UCSD-AML1 (cell line): ENCODE measurements around the gene NTN1.
"Not testable (repeated sequence)": the region's sequence is repeated elsewhere in the genome, so short reads cannot be mapped to it uniquely, and the experiment has no call there.

ENCODE experiments used
- DNase-seq: peaks from one replicate; lab custom pipeline; 2025; ENCODE audit not compliant: unreplicated experiment; lab: John Stamatoyannopoulos, UW

Gene NTN1

DNA sequence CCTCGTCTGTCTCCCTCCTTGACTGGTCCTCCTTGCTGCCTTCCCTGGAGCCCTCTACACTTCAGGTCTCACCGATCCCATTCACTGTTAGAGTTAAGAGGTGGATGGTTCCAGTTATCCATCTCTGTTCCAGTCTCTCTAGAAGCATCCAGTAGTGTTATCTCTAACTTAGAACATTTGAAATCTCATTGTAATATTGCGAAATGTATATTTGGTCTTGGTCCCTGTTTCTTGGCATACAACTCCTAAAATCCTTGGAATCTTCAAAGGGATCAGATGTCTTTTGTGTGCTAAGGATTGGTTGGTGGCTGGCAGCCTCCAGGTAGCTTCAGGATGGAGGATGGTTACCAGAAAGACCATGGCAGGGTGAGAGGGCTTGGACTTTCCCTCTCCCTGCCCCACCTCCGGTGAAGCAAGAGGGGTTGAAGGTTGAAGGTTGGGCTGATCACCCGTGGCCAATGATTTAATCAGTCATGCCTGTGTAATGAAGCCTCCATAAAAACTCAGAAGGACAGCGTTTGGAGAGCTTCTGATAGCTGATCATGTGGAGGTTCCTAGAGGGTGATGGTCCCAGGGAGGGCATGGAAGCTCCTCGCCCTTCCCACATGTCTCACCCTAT, 59.1 kb downstream of the NTN1 start:
- no peak for DNase-seq

DNA sequence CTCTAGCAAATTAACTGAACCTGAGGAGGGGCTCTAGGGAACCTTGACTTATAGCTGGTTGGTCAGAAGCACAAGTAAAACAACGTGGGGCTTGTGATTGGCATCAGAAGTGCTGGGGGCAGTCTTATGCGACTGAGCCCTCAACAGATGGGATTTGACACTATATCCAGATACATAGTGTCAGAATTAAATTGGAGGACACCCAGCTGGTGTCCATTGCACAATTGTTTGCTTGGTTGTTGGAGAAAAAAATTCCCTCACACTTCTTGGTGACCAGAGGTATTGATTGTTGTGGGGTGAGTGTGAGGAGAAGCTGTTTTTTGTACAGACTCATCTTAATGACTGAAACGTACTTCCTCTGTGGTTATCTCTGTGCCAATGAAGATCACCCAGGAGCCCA, 59.7 kb downstream of the NTN1 start:
- no peak for DNase-seq

DNA sequence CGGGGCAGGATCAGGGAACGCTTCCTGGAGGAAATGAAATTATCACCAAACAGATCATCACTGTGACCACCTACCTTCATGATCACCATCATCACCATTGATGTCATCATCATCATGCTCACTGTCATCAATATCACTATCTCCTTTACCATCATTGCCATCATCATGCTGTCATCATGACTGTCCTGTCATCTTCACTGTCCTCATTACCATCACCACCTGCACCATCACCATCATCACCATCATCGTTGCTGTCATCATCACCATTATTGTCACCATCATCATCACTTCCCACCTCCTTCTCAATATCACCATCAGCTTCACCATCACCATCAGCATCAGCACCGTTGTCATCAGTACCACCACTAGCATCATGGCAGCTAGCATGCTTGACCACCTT, 65.3 kb downstream of the NTN1 start:
- no peak for DNase-seq

DNA sequence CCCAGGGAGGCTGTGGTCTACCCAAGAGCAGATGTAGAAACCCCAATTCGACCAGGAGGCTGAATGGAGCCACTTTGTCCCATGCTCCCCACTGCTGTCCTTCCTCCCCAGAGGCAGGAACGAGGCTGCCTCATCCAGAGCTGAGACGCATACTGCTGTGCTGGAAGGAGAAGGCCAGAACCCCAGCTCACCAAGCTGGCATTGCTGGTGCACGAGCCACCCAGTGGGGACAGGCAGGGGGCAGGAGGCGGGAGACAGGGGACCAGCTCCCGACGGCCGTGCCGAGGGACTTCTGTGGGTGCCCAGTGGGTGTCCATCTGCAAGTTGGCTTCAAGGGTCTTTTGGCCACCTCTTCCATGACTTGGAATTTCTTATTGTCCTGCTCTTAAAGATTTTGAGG, 66.6 kb downstream of the NTN1 start:
- no peak for DNase-seq

DNA sequence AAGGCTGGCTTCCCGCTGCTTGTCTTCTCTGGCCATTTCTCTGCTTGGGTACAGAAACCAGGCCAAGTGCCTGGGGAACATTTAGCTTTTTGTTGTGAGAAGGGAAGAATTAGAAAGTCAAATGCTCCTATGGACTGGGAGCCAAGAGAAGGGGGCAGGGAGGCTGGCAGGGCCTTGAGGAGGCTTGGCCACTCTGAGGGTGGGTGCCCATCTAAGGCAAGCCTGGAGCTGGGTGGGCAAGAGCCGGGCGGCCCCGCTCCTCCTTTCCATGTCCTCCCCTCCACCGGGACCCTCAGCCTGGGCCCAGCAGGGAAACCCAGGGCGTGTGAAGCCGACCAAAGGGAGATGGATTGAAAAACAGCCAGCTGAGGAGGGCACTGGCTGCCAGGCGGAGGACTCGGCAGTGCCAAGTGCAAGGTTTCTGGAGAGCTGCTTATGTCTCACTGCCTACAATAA, 69.4 kb downstream of the NTN1 start:
- DNase-seq: no peak

DNA sequence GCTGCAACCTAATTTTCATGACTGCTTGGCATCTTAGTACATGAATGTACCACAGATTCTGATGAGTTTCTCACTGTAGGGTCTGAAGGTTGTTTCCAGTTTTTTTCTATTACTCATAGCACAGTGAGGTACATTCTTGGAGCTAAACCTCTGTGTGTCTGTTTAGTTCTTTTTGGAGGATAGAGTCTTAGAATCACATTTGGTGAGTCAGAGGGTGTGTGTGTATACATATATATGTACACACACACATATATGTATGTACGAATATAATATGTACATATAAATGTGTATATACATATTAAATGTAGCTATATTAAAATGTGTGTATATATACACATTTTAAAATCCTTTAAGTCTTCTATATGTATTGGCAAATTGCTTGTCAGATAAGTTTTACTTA, 72.9 kb downstream of the NTN1 start:
- no peak for DNase-seq

DNA sequence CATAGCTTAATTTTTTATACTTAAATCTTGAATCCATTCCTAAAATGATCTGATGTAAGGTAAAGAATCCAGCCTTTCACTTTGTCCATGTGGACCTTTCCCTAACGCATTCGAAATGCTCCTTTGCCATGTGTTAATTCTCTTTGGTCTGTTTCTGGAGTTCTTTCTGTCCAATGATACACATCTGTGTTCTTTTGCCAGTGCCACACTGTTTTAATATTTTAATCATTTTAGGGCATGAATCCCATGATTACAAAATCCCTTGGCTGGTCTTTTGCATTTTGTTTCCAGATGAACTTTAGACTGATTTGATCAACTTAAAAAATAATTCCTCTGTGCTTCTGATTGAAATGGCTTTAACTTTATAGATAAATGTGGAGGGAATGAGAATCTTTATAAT, 74.1 kb downstream of the NTN1 start:
- no peak for DNase-seq

DNA sequence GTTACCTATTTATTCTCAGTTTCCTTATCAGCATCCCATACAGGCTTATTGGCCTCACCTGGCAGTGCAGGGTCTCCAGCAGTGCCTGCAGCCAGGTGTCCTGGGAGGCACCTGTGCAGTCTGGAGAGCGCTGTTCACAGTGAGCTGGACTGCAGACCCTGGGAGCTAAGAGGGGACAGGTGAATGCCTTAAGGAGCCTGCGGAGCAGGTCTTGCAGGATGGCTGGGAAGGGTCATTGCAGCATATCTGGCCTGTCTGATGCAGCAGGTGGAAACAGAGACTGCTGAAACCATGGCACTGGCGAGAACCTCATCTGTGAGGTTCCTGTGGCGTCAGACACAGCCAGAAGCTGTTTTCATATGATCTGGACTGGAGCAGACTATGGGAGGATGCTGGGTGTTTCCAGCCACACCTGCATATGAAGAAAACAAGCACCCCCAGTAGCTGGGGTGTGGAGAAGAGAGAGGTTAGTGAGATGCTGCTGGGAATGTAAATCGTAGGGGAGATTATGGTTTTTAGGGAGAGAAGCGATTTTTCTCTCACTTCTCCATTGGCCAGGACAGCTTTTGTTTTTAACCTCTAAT, 77.0 kb downstream of the NTN1 start:
- DNase-seq: no peak

DNA sequence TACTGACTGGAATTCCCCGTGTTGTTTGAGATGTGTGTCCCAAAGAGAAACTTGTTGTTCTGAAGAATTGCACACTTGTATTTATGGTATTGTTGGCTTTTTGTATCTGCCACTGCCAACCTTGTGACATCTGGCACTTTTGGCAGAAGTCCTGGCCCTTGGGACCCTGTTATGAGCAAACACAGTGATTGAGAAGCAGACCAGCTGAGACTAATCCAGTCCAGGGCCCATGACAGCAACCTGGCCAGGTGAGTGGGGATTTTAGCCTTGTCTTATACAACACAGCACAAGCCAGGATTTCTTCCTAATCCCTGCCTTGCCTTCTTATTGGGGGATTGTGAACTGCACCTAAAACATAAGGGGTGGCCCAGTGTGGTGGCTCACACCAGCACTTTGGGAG, 80.0 kb downstream of the NTN1 start:
- DNase-seq: no peak

DNA sequence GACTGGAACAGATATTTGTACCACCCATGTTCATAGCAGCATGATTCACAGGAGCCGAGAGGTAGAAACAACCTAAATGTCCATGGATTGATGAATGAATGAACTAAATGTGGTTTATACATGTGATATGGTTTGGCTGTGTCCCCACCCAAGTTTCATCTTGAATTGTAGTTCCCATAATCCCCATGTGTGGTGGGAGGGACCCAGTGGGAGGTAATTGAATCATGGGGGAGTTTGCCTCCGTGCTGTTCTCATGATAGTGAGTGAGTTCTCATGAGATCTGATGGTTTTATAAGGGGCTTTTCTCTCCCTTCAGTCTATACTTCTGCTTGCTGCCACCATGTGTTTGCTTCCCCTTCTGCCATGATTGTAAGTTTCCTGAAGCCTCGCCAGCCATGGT, 81.9 kb downstream of the NTN1 start:
- DNase-seq: not testable (repeated sequence)

DNA sequence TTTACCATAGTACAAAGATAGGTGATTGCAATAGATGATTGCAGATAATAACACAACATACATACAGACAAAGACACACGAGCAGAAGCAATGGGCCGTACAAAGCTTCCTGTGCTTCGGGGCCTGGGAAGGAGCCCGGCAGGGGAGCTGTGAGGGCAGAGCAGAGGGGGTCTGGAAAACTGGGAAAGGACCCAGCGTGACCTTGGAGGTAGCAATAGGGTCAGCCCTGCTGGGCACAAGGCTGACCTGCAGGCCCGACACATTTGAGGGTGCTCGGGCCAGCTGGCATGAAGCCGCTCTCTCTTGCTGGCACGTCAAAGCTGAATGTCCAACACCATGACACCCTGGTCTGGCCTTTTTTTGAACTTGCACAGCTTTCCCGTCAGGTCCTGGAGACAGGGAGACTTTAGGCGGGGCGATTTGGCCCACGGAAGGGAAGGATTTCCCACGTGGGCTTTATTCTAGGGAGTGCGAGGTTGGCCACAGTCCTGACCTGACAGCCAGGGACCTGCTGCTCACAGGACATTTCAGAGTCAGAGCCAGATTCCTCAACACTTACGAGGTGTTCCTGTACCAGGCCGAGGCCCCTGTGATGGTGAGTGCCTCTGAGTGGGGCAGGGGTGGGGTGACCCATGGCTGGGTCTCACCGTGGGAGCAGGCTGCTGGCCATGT, 83.2 kb downstream of the NTN1 start:
- DNase-seq: no peak

DNA sequence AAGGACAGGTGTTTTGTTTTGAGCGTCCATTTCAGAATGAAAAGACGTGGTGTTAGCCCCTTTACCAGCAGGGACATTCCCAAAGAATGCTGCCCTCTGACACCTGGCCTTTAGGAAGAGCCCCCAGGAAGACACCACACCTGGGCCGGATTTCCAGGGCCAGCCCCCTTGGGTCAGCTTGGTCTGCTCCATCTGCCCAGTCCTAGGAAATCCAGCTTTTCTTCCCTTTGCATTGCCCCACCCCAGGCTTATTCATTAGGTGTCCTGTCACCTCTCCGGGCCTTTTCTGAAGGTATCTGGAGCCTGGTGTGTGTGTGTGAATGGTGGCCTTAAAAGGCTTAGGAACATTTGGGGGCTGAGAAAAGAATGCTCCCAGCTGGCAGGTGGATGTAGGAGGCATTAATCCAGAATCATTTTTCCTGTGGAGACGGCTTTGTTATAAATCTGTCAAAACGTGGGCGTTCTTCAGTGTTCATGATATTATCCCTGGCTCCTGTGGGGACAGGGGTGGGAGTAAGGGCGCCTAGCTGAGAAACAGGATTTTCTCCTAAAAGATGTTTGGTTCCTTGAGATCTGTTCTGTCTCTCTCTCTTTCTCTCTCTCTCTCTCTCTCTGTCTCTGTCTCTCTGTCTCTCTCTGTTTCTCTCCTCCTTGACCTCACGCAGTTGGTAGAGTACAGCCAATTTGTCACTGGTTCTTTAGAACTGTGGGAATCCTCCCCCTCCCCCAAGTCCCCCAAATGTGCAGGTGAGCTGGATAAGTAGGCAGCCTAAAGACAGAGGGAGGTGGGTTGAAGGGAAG, 84.0 kb downstream of the NTN1 start:
- no peak for DNase-seq

DNA sequence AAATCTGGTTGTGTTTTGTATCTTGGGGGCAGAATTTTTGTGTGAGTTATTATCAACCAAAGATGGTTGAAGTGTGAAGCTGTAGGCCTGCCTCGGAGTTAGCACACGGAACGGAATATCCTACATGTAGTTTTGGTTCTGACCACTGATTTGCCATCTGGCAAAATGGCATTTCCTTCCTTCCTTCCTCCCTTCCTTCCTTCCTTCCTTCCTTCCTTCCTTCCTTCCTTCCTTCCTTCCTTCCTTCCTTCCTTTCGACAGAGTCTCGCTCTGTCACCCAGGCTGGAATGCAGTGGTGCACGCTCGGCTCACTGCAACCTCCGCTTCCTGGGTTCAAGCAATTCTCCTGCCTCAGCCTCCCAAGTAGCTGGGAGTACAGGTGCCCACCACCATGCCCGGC, 85.0 kb downstream of the NTN1 start:
- not testable (repeated sequence) for DNase-seq

DNA sequence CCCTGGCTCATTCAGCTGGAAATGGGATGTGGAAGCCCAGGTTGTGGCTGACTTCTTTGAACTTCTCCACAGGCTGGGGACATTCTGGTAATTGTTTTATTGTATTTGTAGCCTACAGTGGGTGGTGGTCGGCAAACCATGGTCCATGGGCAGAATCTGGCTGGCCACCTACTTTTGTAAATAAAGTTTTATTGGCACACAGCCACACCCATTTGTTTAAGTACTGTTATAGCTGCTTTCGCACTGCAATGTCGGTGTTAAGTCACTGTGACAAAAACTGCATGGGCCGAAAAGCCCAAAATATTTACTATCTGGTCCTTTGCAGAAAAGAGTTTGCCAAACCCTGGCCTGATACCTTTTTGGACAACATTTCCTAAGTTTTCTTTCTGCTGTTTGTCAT, 86.2 kb downstream of the NTN1 start:
- DNase-seq: no peak

DNA sequence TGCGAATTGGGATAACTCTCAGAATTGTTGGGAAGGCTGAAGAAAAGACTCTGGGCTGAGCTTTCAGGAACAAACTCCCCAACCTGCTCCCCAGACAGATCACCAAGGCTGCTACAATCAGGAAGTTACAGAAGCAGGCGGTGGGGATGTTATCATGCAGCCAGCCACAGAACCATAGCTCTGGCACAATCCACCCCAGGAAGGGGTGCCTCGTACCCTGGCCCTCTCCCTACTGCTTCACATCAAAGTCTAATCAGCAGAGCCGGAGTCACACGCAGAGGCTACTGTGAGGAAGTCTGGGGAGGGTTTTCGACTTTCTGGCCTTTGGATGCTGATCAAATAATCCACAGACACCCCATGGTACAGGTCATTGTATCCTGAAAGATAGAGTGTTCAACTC, 86.8 kb downstream of the NTN1 start:
- DNase-seq: peak; percentile 42

DNA sequence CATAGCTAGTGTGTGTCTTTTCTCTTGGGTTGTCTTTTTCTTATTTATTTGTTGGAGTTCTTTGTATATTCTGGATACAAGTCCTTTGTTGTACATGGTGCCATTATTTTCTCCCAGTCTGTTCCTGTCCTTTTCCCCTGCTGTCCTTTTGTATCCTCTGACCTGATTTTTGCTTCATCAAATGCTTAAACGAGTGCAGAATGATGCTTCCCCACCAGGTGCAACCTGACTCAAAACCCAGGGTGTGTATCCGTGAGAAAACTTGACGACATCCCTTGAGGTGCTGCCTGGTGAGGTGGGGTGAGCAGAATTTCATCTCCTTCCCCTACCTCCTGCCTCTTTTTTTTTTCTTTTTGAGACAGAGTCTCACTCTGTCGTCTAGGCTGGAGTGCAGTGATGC, 88.6 kb downstream of the NTN1 start:
- DNase-seq: no peak

DNA sequence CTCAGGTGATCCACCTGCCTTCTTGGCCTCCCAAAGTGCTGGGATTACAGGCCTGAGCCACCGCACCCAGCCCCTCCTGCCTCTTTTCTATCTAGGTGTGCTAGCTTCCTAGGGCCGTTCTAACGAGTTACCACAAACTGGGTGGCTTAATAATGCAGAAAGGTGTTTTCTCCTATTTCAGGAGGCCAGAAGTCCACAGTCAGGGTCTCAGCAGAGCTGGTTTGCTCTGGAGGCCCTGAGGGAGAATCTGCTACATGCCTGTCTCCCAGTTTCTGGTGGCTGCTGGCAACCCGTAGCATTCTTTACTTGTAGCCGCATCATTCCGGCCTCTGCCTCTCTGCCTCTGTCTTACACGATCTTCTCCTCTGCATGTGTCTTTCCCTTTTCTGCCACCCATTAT, 89.2 kb downstream of the NTN1 start:
- DNase-seq: no peak

DNA sequence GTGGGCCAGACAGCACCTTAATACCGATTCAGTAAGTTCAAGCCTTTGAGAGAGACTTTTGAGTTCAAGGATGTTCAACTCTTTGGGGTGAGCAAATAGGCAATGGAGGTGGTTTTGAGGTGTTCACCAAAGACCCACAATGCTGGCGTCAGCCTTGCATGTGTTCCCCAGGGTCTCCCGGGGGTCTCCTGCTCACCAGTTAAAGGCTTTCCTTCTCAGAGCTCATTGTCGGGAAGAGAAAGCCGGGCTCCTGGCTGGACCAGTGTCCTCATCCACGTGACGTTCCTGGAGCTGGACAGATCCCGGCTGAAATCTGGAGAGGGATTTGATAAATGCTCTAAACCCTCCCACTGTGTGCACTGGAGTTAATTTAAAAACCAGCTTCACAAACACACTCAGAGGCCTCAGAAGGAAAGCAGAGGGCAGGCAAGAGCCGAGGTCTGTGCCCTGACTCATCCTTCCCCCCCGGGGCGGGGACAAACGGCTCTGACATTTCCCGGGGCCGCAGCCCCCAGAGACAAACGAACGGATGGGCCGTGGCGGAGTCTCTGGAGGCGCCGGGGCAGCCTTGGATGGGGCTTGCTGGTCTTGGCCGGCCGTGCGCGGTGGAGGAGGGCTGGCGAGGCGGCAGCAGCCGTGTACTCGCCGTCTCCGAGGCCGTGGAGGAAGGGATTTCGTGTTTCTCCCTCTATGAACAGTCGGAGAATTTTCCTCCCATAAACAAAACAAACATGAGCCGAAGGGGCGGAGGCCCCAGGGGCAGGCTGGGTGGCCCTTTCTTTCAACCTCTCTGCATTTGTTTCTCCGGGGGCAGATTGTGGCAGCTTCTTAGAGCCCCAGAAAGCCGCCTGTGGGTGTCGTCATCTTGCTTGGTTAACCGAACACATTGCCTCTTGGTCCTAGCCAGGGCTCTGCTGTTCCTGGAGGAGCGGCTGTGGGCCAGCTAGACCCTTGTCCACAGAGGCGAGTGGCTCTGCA, 94.2 kb downstream of the NTN1 start:
- peak; percentile 40 for DNase-seq

DNA sequence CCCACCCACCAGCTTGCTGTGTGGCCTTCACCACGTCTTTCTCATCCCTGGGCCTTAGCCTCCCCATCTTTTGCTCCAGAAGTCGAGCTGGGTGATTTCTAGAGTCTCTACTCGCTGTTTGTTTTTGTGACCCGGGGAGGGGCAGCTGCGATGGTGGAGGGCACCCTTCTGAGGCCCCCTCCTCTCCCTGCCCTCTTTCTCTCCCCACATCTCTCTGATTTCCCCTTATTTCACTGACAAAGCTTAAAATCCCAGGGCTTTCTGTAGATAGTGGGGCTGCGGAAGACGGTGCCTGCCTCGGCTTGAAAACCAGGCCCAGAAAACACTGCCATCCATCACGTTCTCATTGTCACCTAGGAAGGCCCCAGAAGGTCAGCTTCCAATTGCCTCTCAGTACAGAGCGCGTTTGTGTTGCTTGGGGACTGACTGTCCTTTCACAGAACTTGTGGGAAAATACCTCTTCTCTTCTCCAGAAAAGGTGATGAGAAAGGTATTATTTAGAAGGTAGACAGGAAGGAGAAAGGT, 95.1 kb downstream of the NTN1 start:
- no peak for DNase-seq

DNA sequence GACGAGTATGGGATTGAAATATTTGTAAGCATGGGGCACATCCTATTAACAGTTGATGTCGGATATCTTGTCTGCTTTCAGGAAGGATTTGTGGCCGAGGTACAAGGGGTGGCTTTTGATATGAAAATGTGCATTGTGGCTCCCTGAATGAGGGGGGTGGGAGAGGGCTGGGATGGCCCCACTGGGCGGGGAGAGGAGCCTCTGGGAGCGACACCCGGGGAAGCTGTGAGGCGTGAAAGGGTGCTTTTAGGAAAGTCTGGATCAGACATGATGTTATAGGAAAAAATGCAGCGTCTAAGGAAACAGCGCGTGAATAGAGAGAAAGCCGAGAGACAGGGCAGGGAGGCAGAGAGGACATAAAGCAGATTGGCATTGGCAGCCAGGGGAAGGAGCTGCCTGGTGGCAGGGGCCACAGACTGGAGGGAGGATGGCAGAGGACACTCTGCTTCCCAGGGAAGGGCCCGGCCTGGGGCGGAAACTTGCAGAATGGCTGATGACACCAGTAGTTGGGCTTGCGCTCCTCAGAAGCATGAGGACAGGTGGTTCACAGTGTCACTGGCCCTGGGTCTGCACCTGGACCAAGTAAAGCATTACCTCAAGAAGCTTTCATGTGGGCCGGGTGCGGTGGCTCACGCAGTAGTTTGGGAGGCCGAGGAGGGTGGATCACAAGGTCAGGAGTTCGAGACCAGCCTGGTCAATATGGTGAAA, 95.7 kb downstream of the NTN1 start:
- no peak for DNase-seq
